ENCODE measurements around the gene ANKRD63.

DNA sequence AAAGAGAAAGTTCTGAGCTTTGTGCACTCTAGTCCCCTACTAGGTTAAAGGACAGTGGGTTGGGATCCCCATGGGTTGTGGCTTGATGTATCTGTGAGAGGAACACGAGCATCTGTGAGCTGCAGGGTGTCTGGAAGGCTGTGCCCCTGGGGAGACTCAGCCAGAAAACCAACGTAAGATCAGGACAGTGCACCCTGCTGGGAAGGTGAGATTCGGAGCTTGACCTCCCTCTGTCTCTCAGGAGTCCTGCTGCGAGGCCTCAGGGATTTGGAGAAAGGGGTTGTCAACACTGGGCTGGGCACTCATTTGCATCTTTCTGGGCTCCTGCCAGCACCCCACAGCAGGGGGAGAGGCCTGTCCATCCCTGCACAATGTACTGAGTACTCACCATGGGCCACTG, 15.2 kb downstream of the ANKRD63 start:
- TF ChIP-seq, protein P1, sequence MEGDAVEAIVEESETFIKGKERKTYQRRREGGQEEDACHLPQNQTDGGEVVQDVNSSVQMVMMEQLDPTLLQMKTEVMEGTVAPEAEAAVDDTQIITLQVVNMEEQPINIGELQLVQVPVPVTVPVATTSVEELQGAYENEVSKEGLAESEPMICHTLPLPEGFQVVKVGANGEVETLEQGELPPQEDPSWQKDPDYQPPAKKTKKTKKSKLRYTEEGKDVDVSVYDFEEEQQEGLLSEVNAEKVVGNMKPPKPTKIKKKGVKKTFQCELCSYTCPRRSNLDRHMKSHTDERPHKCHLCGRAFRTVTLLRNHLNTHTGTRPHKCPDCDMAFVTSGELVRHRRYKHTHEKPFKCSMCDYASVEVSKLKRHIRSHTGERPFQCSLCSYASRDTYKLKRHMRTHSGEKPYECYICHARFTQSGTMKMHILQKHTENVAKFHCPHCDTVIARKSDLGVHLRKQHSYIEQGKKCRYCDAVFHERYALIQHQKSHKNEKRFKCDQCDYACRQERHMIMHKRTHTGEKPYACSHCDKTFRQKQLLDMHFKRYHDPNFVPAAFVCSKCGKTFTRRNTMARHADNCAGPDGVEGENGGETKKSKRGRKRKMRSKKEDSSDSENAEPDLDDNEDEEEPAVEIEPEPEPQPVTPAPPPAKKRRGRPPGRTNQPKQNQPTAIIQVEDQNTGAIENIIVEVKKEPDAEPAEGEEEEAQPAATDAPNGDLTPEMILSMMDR (IDR thresholded peaks at IDR 0.05; ENCODE audit: low read depth, low read length, poor library complexity, severe bottlenecking) = no peak
- no peak for TF ChIP-seq EZH2phosphoT487 (IDR thresholded peaks at IDR 0.05; ENCODE audit: borderline replicate concordance, low read length)
